Left lobe of liver (tissue), 2 donors: ENCODE data around the gene SPINK6. TPM values are rescaled to one million over a fixed set of nuclear protein-coding genes. Genes with fewer than 3 reads are reported as not detected.

Experiments
- ATAC-seq: fragments of 200-7000 bp; cut with Tn5 transposase; one replicate; pipeline ENCODE4 v1.9.1; 2020; ENCODE audit warnings: mild to moderate bottlenecking, moderate library complexity
- DNase-seq: peaks from one replicate; pipeline ENCODE4 v3.0.0-alpha.2; 2020; ENCODE audit warnings: low spot score
- total RNA-seq: library from RNA; stranded (reverse); gene quantifications from one replicate; pipeline ENCODE4 v1.2.1, GENCODE V29; 2021
- donor health status: DM: no; HTN: no; CAD: no; lungs with moderate emphysema.
- donor health status: DM: no; HTN: yes; CAD: no.

Gene SPINK6
- not detected for total RNA-seq

- DNase-seq (no peak), ATAC-seq (no peak)
Observed at GRCh38 chr5:148202531-148203203, at the start of gene SPINK6. Gene SPINK6 (plus strand): TSS chr5:148203042. CDS start chr5:148203097, 55 bp downstream.

- DNase-seq (no peak), ATAC-seq (no peak)
Observed at GRCh38 chr5:148156609-148157008, 46.2 kb upstream of the SPINK6 start.

GRCh38 chr5:148162038-148162437, 40.8 kb upstream of the SPINK6 start:
- DNase-seq: no peak
- no peak for ATAC-seq

GRCh38 chr5:148163345-148163744, 39.5 kb upstream of the SPINK6 start:
- ATAC-seq: no peak
- DNase-seq: no peak

GRCh38 chr5:148166550-148167283, 36.1 kb upstream of the SPINK6 start:
- no peak for DNase-seq
- no peak for ATAC-seq

GRCh38 chr5:148168246-148168645, 34.6 kb upstream of the SPINK6 start, which contains the start of gene SPINK14:
Gene SPINK14 (plus strand): TSS chr5:148168546. CDS start chr5:148169733, 1,187 bp downstream.
- ATAC-seq (no peak), DNase-seq (no peak)

- DNase-seq (no peak), ATAC-seq (no peak)
Observed at GRCh38 chr5:148172377-148172776, 30.5 kb upstream of the SPINK6 start.

GRCh38 chr5:148176480-148176879, 26.4 kb upstream of the SPINK6 start:
- ATAC-seq (no peak), DNase-seq (no peak)

GRCh38 chr5:148177207-148177606, 25.6 kb upstream of the SPINK6 start:
- no peak for ATAC-seq
- DNase-seq: no peak

GRCh38 chr5:148179234-148179824, 23.5 kb upstream of the SPINK6 start:
- ATAC-seq (peak; percentile 90), DNase-seq (no peak)

- no peak for DNase-seq
- peak; percentile 36 for ATAC-seq
Observed at GRCh38 chr5:148186248-148187003, 16.4 kb upstream of the SPINK6 start.

- DNase-seq: no peak
- no peak for ATAC-seq
Observed at GRCh38 chr5:148191010-148191409, 11.8 kb upstream of the SPINK6 start.

GRCh38 chr5:148193202-148193601, 9.6 kb upstream of the SPINK6 start:
- no peak for DNase-seq

GRCh38 chr5:148201151-148201550, 1.7 kb upstream of the SPINK6 start:
- ATAC-seq: no peak
- no peak for DNase-seq

More at GRCh38 chr5:148193202-148193601, 9.6 kb upstream of the SPINK6 start:
- no peak for ATAC-seq

GRCh38 chr5:148205044-148205806, 2.4 kb downstream of the SPINK6 start:
- DNase-seq: no peak
- ATAC-seq: peak; percentile 96

- no peak for DNase-seq
- peak; percentile 61 for ATAC-seq
Observed at GRCh38 chr5:148205865-148206264, 3.0 kb downstream of the SPINK6 start.

- ATAC-seq: no peak
Observed at GRCh38 chr5:148206620-148207019, 3.8 kb downstream of the SPINK6 start.

GRCh38 chr5:148208226-148208625, 5.4 kb downstream of the SPINK6 start:
- ATAC-seq: no peak
- no peak for DNase-seq

More at GRCh38 chr5:148206620-148207019, 3.8 kb downstream of the SPINK6 start:
- DNase-seq: no peak

- ATAC-seq: no peak
- no peak for DNase-seq
Observed at GRCh38 chr5:148209151-148209770, 6.4 kb downstream of the SPINK6 start.

GRCh38 chr5:148214665-148215185, 11.9 kb downstream of the SPINK6 start:
- DNase-seq (no peak), ATAC-seq (no peak)
